Natural killer cell (primary cell): Measurements from ENCODE around the gene DDX24. TPM values are rescaled to one million over a fixed set of nuclear protein-coding genes. Genes with fewer than 3 reads are reported as not detected.

ENCODE experiments used
- ATAC-seq, 3 donors: fragments of 150-1000 bp in 2 of 3; fragments of 200-7000 bp in 1 of 3; cut with Tn5 transposase; 1 replicate in 1 of 3; 2 replicates in 2 of 3; pipeline ENCODE4 v1.10.0; 2021; ENCODE audit warnings: mild to moderate bottlenecking in 2 of 3, moderate library complexity in 2 of 3
- DNase-seq, 2 donors: peaks; one replicate each; pipeline versions ENCODE4 v3.0.0 to v3.0.0-alpha.2; 2013 to 2021; ENCODE audit warnings: mixed read lengths in 1 of 2
- H3K27ac ChIP-seq: one replicate; pipeline ENCODE4 v1.5.1; 2013; ENCODE audit warnings: mild to moderate bottlenecking, low read length
- H3K27me3 ChIP-seq: one replicate; pipeline ENCODE4 v1.6.1; 2013; ENCODE audit warnings: low read length; ENCODE audit not compliant: control insufficient read depth, insufficient read depth
- H3K36me3 ChIP-seq: one replicate; pipeline ENCODE4 v1.6.1; 2013; ENCODE audit warnings: low read length; ENCODE audit not compliant: control insufficient read depth, insufficient read depth
- H3K4me1 ChIP-seq: one replicate; pipeline ENCODE4 v1.6.1; 2013; ENCODE audit warnings: low read length; ENCODE audit not compliant: control insufficient read depth, insufficient read depth
- H3K4me3 ChIP-seq: one replicate; pipeline ENCODE4 v1.5.1; 2013; ENCODE audit warnings: low read length
- H3K9me3 ChIP-seq: one replicate; pipeline ENCODE4 v1.6.1; 2013; ENCODE audit warnings: low read length; ENCODE audit not compliant: control insufficient read depth, insufficient read depth
- H3K27ac Mint-ChIP-seq, 2 donors: one replicate each; pipeline ENCODE4 v1.8.0; 2022; ENCODE audit warnings: mild to moderate bottlenecking in 2 of 2, mixed read lengths in 2 of 2, moderate library complexity in 1 of 2
- H3K27me3 Mint-ChIP-seq, 2 donors: one replicate each; pipeline ENCODE4 v1.8.0; 2022; ENCODE audit warnings: low read depth in 2 of 2, mixed read lengths in 2 of 2
- H3K36me3 Mint-ChIP-seq: one replicate; pipeline ENCODE4 v1.8.0; 2022; ENCODE audit warnings: mixed read lengths
- H3K4me1 Mint-ChIP-seq, 2 donors: one replicate each; pipeline ENCODE4 v1.8.0; 2022; ENCODE audit warnings: mixed read lengths in 2 of 2
- H3K4me3 Mint-ChIP-seq: one replicate; pipeline ENCODE4 v1.8.0; 2022; ENCODE audit warnings: mild to moderate bottlenecking, moderate library complexity, mixed read lengths
- H3K9me3 Mint-ChIP-seq, 2 donors: one replicate each; pipeline ENCODE4 v1.8.0; 2022; ENCODE audit warnings: mixed read lengths in 2 of 2
- WGBS: methylation state at CpG from one replicate; pipeline ENCODE4 v1.1.7; 2013; ENCODE audit warnings: missing lambda C conversion rate; ENCODE audit not compliant: insufficient coverage; 5-methylcytosine and 5-hydroxymethylcytosine counted together
- intact Hi-C: fragments of 100-400 bp; cut with micrococcal nuclease; formaldehyde crosslinking; loops from one replicate; pipeline ENCODE4 v1.14.2; 2022
- total RNA-seq, 4 donors: library from RNA; stranded (reverse); fragments of 120-200 nt in 1 of 4; gene quantifications; one replicate each; pipeline versions ENCODE4 v1.2.3 to v1.2.4, GENCODE V29; 2013 to 2022
- TF ChIP-seq, protein P1 (sequence below): fragments of 200-600 bp; IDR thresholded peaks from one replicate; pipeline ENCODE4 v1.8.0; 2022; ENCODE audit warnings: antibody characterized with exemption

DDX24 gene
- total RNA-seq, 3 donors from 2014 or later (not counting 1 experiment from before 2014, with no cell fraction given), result 250 to 357 (median 296) TPM

DNA sequence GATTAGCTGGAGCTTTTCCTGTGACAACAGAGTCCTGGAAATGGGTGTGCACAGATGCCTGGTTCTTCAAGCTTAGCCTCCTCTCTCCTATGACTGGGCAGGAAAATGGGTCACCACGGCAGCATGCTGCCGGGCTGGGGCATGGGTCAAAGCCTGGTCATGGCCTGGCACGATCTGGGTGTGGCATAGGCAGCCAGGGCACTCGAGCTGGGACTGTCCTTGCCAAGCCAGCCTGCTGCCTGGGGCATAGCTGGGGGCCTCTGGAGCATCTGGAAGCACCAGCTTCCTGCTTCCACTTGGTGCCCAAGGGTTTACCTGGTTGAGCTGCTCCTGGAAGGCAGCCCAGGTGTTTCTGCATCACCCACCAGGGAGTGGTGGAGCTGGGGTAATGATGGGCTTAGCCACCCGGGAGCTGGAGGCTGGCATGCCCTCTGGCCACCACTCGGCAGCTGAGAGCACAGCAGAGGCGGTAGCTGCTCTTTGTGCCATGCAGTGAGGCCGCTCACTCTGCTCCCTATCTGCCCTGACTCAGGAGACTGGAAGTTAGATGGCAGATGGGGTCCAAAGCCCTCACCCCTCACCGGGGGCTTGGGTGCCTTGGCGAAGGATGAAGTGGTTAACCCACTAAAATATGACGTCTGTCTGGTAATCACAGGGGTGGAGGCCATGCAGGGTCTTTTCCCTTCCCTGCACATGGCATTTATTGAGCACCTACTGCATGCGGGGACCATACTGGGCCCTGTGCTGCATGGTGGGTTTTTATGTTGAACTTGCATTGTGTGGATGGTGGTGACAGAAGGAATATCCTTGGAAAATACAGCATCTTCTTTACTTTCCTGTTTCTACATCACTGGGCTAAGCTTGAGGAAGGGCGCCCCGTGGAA, 53.2 kb downstream of the DDX24 start:
- H3K27ac Mint-ChIP-seq, result no peak overlapping the region
- H3K27me3 Mint-ChIP-seq, result peaks cover 17 to 18% of the 10 kb centered on the region in 2 donors
- peaks cover 12% of the 10 kb centered on the region for H3K4me1 ChIP-seq
- H3K4me3 ChIP-seq, result no peak overlapping the region
- peaks cover 6 to 9% of the 10 kb centered on the region in 2 donors for H3K4me1 Mint-ChIP-seq
- WGBS, result 91% methylated on average over 13 of the region's 14 CpGs
- ATAC-seq, result no peak
- H3K36me3 ChIP-seq, result no peaks in the 10 kb centered on the region
- H3K9me3 Mint-ChIP-seq, result no peaks in the 10 kb centered on the region
- intact Hi-C loops, result loop anchor here (1.0 kb wide), 1 partner anchor 101 kb away; the partner anchor contains the start of gene IFI27L2
- H3K9me3 ChIP-seq, result no peaks in the 10 kb centered on the region
- H3K27ac ChIP-seq, result no peak overlapping the region
- TF ChIP-seq, protein P1, sequence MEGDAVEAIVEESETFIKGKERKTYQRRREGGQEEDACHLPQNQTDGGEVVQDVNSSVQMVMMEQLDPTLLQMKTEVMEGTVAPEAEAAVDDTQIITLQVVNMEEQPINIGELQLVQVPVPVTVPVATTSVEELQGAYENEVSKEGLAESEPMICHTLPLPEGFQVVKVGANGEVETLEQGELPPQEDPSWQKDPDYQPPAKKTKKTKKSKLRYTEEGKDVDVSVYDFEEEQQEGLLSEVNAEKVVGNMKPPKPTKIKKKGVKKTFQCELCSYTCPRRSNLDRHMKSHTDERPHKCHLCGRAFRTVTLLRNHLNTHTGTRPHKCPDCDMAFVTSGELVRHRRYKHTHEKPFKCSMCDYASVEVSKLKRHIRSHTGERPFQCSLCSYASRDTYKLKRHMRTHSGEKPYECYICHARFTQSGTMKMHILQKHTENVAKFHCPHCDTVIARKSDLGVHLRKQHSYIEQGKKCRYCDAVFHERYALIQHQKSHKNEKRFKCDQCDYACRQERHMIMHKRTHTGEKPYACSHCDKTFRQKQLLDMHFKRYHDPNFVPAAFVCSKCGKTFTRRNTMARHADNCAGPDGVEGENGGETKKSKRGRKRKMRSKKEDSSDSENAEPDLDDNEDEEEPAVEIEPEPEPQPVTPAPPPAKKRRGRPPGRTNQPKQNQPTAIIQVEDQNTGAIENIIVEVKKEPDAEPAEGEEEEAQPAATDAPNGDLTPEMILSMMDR, result no peak
- no peaks in the 10 kb centered on the region for H3K36me3 Mint-ChIP-seq
- no peaks in the 10 kb centered on the region for H3K27me3 ChIP-seq
- H3K4me3 Mint-ChIP-seq, result peak overlapping the region; percentile 70
- no peak for DNase-seq

DNA sequence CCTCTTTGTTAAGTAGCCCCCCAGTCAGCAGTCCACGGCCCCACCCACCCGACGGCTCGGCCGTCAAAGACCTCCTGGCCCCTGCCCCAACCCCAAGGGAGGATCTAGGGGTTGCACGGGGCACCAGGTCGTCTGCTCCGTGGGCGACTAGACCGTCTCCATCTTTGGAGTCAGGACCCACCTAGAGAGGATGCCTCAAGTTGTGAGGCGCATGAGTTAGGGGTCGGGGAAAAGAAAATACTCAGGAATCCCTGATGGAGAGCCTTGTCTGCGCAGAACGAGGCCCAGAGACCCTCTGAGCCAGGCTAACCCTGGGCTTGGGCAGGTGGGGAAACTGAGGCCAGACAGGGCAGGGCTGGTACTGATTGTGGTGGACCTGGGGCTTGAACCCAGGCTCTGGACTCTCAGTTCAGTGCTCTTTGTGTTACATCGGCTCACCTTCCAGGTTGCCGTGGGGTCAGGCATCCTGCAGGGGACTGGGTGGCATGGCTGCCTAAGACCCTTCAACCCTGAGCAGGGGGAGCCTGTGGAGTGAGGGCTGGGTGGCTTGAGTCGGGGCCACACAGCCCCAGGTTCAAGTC, 54.0 kb downstream of the DDX24 start:
- ATAC-seq (no peak), DNase-seq (no peak)
- Histone ChIP-seq H3K27me3 (no peaks in the 10 kb centered on the region), H3K27ac (no peak overlapping the region), H3K9me3 (no peaks in the 10 kb centered on the region), H3K36me3 (no peaks in the 10 kb centered on the region), H3K4me1 (peaks cover 12% of the 10 kb centered on the region), H3K4me3 (no peak overlapping the region)
- intact Hi-C loops, result loop anchor here (1.0 kb wide), 1 partner anchor 54 kb away; the partner anchor contains the start of genes DDX24 and IFI27L1
- Mint-ChIP-seq H3K4me1 (peaks cover 6 to 9% of the 10 kb centered on the region in 2 donors), H3K27me3 (peaks cover 23 to 26% of the 10 kb centered on the region in 2 donors), H3K27ac (no peak overlapping the region), H3K9me3 (no peaks in the 10 kb centered on the region), H3K36me3 (no peaks in the 10 kb centered on the region), H3K4me3 (peak overlapping the region; percentile 55)
- TF ChIP-seq, protein P1, result no peak
- 60% methylated on average over 17 of the region's 17 CpGs for WGBS

DNA sequence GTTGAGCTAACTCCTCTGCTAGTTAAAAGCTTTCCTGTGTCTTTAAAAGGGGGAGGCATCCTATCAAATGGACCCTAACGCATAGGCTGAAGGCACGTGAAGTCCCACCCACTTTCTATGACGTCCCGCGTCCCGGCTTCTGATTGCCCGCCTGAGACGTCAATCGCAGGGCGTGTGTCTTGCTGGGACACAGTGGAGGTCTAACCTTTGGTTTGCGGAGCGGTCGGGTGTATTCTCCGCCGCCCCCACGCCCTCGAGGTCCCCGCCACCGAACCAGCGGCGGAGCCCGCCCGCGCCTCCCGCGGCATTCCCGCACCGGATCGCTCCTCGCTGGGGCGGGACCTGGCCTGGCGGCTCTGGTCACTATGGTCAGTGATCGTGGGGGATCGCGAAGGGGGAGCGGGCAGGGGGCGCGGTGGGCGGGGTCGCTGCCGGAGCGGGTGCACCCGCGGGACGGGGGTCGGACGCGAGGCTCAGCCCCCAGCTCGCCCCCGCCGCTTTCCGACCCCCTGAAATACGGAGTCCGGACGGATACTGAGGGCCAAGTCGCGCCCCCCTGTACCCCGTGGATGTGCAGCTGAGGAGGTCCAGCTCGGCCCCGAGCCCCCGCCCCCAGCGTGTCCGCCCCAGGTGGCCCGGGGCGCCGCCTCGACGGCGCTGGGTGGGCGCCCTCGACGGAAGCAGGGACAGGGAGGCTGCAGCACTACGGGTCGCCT, 54.7 kb downstream of the DDX24 start, which contains the start of gene OTUB2:
Gene OTUB2, plus strand, starts transcription at position 168 of the 716 bp plus-strand sequence. Its CDS starts 198 bp downstream, at position 366.
- Mint-ChIP-seq H3K27me3 (peaks cover 23 to 31% of the 10 kb centered on the region in 2 donors), H3K27ac (peak within 1 kb of the TSS in 1 of 2 donors; percentile 64)

More for the DNA sequence above, 54.7 kb downstream of the DDX24 start, which contains the start of gene OTUB2:
- 2% methylated on average over 74 of the region's 74 CpGs for WGBS
- H3K9me3 ChIP-seq, result no peaks in the 10 kb centered on the region
- H3K36me3 Mint-ChIP-seq, result no peaks in the 10 kb centered on the region
- H3K4me3 ChIP-seq, result peak within 1 kb of the TSS; percentile 22
- DNase-seq, result peak; percentile 96 to 98
- peaks cover 6 to 9% of the 10 kb centered on the region in 2 donors for H3K4me1 Mint-ChIP-seq
- no peaks in the 10 kb centered on the region for H3K9me3 Mint-ChIP-seq
- ATAC-seq, result peak; percentile 100
- H3K4me3 Mint-ChIP-seq, result peak within 1 kb of the TSS; percentile 80
- TF ChIP-seq, protein P1, result no peak
- peaks cover 12% of the 10 kb centered on the region for H3K4me1 ChIP-seq
- H3K27ac ChIP-seq, result no peak within 1 kb of the TSS
- no peaks in the 10 kb centered on the region for H3K27me3 ChIP-seq
- no peaks in the 10 kb centered on the region for H3K36me3 ChIP-seq
- intact Hi-C loops, result loop anchor here (1.0 kb wide), 1 partner anchor 55 kb away; the partner anchor contains the start of genes DDX24 and IFI27L1
